ENCODE data around the gene ARGLU1.

The ARGLU1 gene

GRCh38 chr13:106586648-106587166, 18.8 kb upstream of the ARGLU1 start:
- DNase-seq (ENCODE audit: low read depth): no peak

GRCh38 chr13:106581225-106581624, 13.3 kb upstream of the ARGLU1 start:
- no peak for DNase-seq (ENCODE audit: low read depth)

- no peak for DNase-seq (ENCODE audit: low read depth)
Observed at GRCh38 chr13:106575896-106576295, 8.0 kb upstream of the ARGLU1 start.

- DNase-seq (ENCODE audit: low read depth): no peak
Observed at GRCh38 chr13:106573868-106574267, 5.9 kb upstream of the ARGLU1 start.

- DNase-seq (ENCODE audit: low read depth): no peak
Observed at GRCh38 chr13:106573284-106573846, 5.4 kb upstream of the ARGLU1 start.

GRCh38 chr13:106570299-106570852, 2.4 kb upstream of the ARGLU1 start:
- DNase-seq (ENCODE audit: low read depth): peak; percentile 71

GRCh38 chr13:106569233-106570095, 1.5 kb upstream of the ARGLU1 start:
- no peak for DNase-seq (ENCODE audit: low read depth)

- no peak for DNase-seq (ENCODE audit: low read depth)
Observed at GRCh38 chr13:106568299-106569003, 514 bp upstream of the ARGLU1 start.

GRCh38 chr13:106566641-106567473, 1.1 kb downstream of the ARGLU1 start:
- no peak for DNase-seq (ENCODE audit: low read depth)

GRCh38 chr13:106565127-106565775, 2.7 kb downstream of the ARGLU1 start:
- DNase-seq (ENCODE audit: low read depth): no peak

- no peak for DNase-seq (ENCODE audit: low read depth)
Observed at GRCh38 chr13:106562301-106562700, 5.6 kb downstream of the ARGLU1 start.

- peak; percentile 42 for DNase-seq (ENCODE audit: low read depth)
Observed at GRCh38 chr13:106561551-106562170, 6.3 kb downstream of the ARGLU1 start.

GRCh38 chr13:106560821-106561220, 7.1 kb downstream of the ARGLU1 start:
- no peak for DNase-seq (ENCODE audit: low read depth)

- DNase-seq (ENCODE audit: low read depth): no peak
Observed at GRCh38 chr13:106558527-106558926, 9.4 kb downstream of the ARGLU1 start.

GRCh38 chr13:106555631-106556328, 12.2 kb downstream of the ARGLU1 start:
- DNase-seq (ENCODE audit: low read depth): no peak

GRCh38 chr13:106551751-106552150, 16.2 kb downstream of the ARGLU1 start:
- DNase-seq (ENCODE audit: low read depth): no peak

- no peak for DNase-seq (ENCODE audit: low read depth)
Observed at GRCh38 chr13:106551350-106551749, 16.6 kb downstream of the ARGLU1 start.

GRCh38 chr13:106550570-106551135, 17.3 kb downstream of the ARGLU1 start:
- DNase-seq (ENCODE audit: low read depth): no peak

GRCh38 chr13:106548064-106548696, 19.8 kb downstream of the ARGLU1 start:
- DNase-seq (ENCODE audit: low read depth): no peak
